GM12878 (cell line): ENCODE results near the gene DOHH. TPM values are rescaled to one million over a fixed set of nuclear protein-coding genes. Genes with fewer than 3 reads are reported as not detected.

ENCODE experiments used
- ATAC-seq: fragments of 200-7000 bp; cut with Tn5 transposase; 3 replicates; pipeline ENCODE4 v1.9.1; 2020; ENCODE audit warnings: mild to moderate bottlenecking, moderate library complexity
- BruUV-seq: library from RNA; stranded (reverse); fragments of 400-500 nt; replicated peaks from 2 replicates; lab custom pipeline; 2021; lab: Mats Ljungman, UMichigan
- CTCF ChIA-PET: fragments of 300-600 bp; sonication (Branson Sonifier 250); formaldehyde crosslinking; extraction: SDS; loops from one replicate; lab custom pipeline; 2021; ENCODE audit warnings: inconsistent platforms; lab: Yijun Ruan, JAX
- POLR2A ChIA-PET: fragments of 350-600 bp; formaldehyde crosslinking; extraction: SDS; loops from one replicate; lab custom pipeline; 2021; ENCODE audit warnings: inconsistent platforms; lab: Charles Lee
- RAD21 ChIA-PET: fragments of 300-600 bp; sonication (Branson Sonifier 250); formaldehyde crosslinking; loops from one replicate; lab custom pipeline; 2023; ENCODE audit warnings: antibody characterized with exemption; ENCODE audit not compliant: unreplicated experiment; lab: Charles Lee
- SMC1A ChIA-PET: fragments of 300-600 bp; sonication (Branson Sonifier 250); formaldehyde crosslinking; loops from one replicate; lab custom pipeline; 2023; ENCODE audit not compliant: unreplicated experiment, uncharacterized antibody; lab: Charles Lee
- DNase-seq: peaks from one replicate; pipeline ENCODE4 v3.0.0-alpha.2; 2011; ENCODE audit warnings: low read depth, low spot score
- FAIRE-seq: peaks from 3 replicates; lab custom pipeline; 2011; peaks lifted over from hg19 to GRCh38; lab: Jason Lieb, UNC
- H2AFZ ChIP-seq: 2 replicates; pipeline ENCODE4 v1.6.0; 2011; ENCODE audit warnings: low read depth, low read length, control low read depth; ENCODE audit not compliant: control insufficient read depth
- H3K27ac ChIP-seq: 2 replicates; pipeline ENCODE4 v1.5.1; 2011; ENCODE audit warnings: control low read depth; ENCODE audit not compliant: control insufficient read depth, insufficient read depth
- H3K27me3 ChIP-seq, 2 experiments: replicated peaks in 1 of 2; 2 replicates each; pipeline versions ENCODE4 v1.6.0 to v1.6.1; 2011; ENCODE audit warnings: low read length in 1 of 2; ENCODE audit not compliant: control insufficient read depth in 2 of 2, insufficient read depth in 2 of 2
- H3K36me3 ChIP-seq, 2 experiments: 2 replicates each; pipeline ENCODE4 v1.5.1; 2011; ENCODE audit warnings: low read length in 1 of 2; ENCODE audit not compliant: control insufficient read depth in 2 of 2, insufficient read depth in 2 of 2
- H3K4me1 ChIP-seq: 2 replicates; pipeline ENCODE4 v1.6.1; 2011; ENCODE audit warnings: mild to moderate bottlenecking, low read length, moderate library complexity, mixed read lengths; ENCODE audit not compliant: control insufficient read depth, insufficient read depth
- H3K4me2 ChIP-seq: 2 replicates; pipeline ENCODE4 v1.6.0; 2011; ENCODE audit warnings: control low read depth; ENCODE audit not compliant: control insufficient read depth, insufficient read depth
- H3K4me3 ChIP-seq: fragments of 200-600 bp; sonication (generic); 2 replicates; pipeline ENCODE4 v1.5.1; 2016
- H3K79me2 ChIP-seq: 2 replicates; pipeline ENCODE4 v1.6.0; 2011; ENCODE audit warnings: low read length; ENCODE audit not compliant: control insufficient read depth, insufficient read depth
- H3K9ac ChIP-seq: 2 replicates; pipeline ENCODE4 v1.8.0; 2011; ENCODE audit warnings: low read length, control low read depth, mixed read lengths; ENCODE audit not compliant: control insufficient read depth, insufficient read depth
- H3K9me3 ChIP-seq: replicated peaks from 3 replicates; pipeline ENCODE4 v1.5.1; 2011; ENCODE audit warnings: mild to moderate bottlenecking, low read length; ENCODE audit not compliant: control insufficient read depth, insufficient read depth
- H4K20me1 ChIP-seq: 2 replicates; pipeline ENCODE4 v1.6.0; 2011; ENCODE audit not compliant: control insufficient read depth, insufficient read depth
- EZH2 ChIP-seq: IDR thresholded peaks from 2 replicates; pipeline ENCODE4 v1.6.1; 2012; ENCODE audit warnings: low read depth, mild to moderate bottlenecking, control low read depth, inconsistent platforms, low read length, borderline replicate concordance; ENCODE audit not compliant: control insufficient read depth
- FOS ChIP-seq: IDR thresholded peaks from 3 replicates; pipeline ENCODE4 v1.6.1; 2011; ENCODE audit warnings: borderline replicate concordance; ENCODE audit not compliant: insufficient read length; ENCODE audit errors: extremely low read depth
- GABPA ChIP-seq: IDR thresholded peaks from 2 replicates; pipeline ENCODE4 v1.6.1; 2014; ENCODE audit warnings: antibody characterized with exemption, low read depth, mild to moderate bottlenecking, inconsistent platforms
- IKZF1 ChIP-seq: fragments of 450-650 bp; conservative IDR thresholded peaks from 2 replicates; pipeline ENCODE4 v1.6.1; 2017; ENCODE audit warnings: antibody characterized with exemption, mild to moderate bottlenecking
- JUNB ChIP-seq: IDR thresholded peaks from 2 replicates; pipeline ENCODE4 v1.6.1; 2016; ENCODE audit warnings: antibody characterized with exemption, mild to moderate bottlenecking
- POLR2A ChIP-seq: IDR thresholded peaks from 2 replicates; pipeline ENCODE4 v1.6.1; 2011; ENCODE audit warnings: low read depth, mild to moderate bottlenecking, low read length
- SMAD5 ChIP-seq: IDR thresholded peaks from 2 replicates; pipeline ENCODE4 v1.6.1; 2016; ENCODE audit warnings: antibody characterized with exemption, low read depth
- WGBS: methylation state at CpG from one replicate; pipeline ENCODE4 v1.1.6; 2016; ENCODE audit warnings: low lambda C conversion rate; ENCODE audit not compliant: insufficient replicate concordance, insufficient coverage; ENCODE audit errors: missing lambda C conversion rate; 5-methylcytosine and 5-hydroxymethylcytosine counted together
- in situ Hi-C: fragments of 300-500 bp; cut with MboI; formaldehyde crosslinking; loops from 9 replicates; pipeline ENCODE4 v1.14.3; 2018; ENCODE audit warnings: mixed read lengths
- intact Hi-C: fragments of 100-400 bp; cut with micrococcal nuclease; formaldehyde crosslinking; loops from one replicate; pipeline ENCODE4 v1.14.2; 2022; ENCODE audit not compliant: unreplicated experiment
- polyA plus RNA-seq, 11 experiments: library from polyadenylated mRNA; depleted of rRNA in 4 of 11; unstranded in 6 of 11; stranded (reverse) in 5 of 11; fragments of >200 nt; fragmentation: Nextera tagmentation in 4 of 11; fragmentation: Illumina TruSeq in 1 of 11; extraction: Ambion mirVana in 4 of 11; extraction: Trizol in 1 of 11; gene quantifications; 1 replicate in 1 of 11; 2 replicates in 10 of 11; pipeline versions ENCODE4 v1.2.1 to v1.2.3, GENCODE V29; 2011 to 2016; ENCODE audit warnings: inconsistent platforms in 2 of 11, missing spikeins in 2 of 11, low read depth in 1 of 11
- total RNA-seq, 4 experiments: library from RNA; depleted of rRNA in 3 of 4; stranded (reverse); fragments of >200 nt in 3 of 4; fragmentation: Illumina TruSeq in 1 of 4; extraction: Trizol in 1 of 4; gene quantifications; 2 replicates each; pipeline versions ENCODE4 v1.2.1 to v1.2.3, GENCODE V29; 2013 to 2021
- TF ChIP-seq, protein P1 (sequence below): fragments of 450-650 bp; IDR thresholded peaks from 2 replicates; pipeline ENCODE4 v1.6.1; 2017; ENCODE audit warnings: mild to moderate bottlenecking
- TF ChIP-seq, protein P2 (sequence below): IDR thresholded peaks from 2 replicates; pipeline ENCODE4 v1.6.1; 2011; ENCODE audit warnings: low read depth, mild to moderate bottlenecking, low read length, moderate library complexity, borderline replicate concordance; ENCODE audit errors: extremely low read depth

DOHH gene
- total and polyA plus RNA-seq, 10 of the 15 experiments (the other 5 are each of a cell fraction or from before 2014, with no cell fraction given) = 0.11 to 28.6 (median 11.7) TPM

DNA sequence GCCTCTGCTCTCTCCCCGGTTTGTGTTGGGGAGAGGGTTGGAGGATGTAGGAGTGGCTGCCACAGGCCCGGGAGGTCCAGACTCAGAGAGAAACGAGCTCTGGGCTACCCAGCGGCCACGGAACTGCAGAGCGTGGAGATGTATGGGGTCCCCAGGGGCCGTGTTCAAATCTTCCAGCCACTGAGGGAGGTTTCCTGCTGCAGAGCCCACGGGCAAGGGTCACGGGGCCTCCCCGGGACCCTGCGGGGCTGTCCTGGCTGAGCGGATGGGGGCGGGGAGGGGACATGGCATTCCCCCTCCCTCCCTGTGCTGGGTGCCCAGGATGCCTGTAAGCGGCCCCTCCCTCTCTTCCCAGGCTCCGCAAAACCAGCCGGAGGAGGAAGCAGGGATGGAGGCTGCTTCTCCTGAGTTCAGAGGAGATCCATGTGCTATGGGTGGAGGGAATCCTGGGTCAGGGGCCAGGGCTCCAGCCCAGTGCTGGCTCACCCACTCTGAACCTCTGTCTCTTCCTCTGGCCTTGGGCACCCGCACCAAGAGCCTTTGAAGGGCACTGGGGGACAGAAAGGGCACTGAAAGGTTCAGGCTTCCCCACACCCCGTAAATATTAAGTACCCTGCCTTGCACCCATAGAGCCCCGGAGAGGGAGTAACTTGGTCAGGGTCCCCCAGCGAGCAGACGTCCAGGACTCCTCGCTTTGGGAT lies 42.8 kb downstream of the DOHH start (continued):
- TF ChIP-seq, protein P1, sequence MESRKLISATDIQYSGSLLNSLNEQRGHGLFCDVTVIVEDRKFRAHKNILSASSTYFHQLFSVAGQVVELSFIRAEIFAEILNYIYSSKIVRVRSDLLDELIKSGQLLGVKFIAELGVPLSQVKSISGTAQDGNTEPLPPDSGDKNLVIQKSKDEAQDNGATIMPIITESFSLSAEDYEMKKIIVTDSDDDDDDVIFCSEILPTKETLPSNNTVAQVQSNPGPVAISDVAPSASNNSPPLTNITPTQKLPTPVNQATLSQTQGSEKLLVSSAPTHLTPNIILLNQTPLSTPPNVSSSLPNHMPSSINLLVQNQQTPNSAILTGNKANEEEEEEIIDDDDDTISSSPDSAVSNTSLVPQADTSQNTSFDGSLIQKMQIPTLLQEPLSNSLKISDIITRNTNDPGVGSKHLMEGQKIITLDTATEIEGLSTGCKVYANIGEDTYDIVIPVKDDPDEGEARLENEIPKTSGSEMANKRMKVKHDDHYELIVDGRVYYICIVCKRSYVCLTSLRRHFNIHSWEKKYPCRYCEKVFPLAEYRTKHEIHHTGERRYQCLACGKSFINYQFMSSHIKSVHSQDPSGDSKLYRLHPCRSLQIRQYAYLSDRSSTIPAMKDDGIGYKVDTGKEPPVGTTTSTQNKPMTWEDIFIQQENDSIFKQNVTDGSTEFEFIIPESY = no peak
- no peak for TF ChIP-seq SMAD5
- TF ChIP-seq, all 136 proteins: peak for 0

DNA sequence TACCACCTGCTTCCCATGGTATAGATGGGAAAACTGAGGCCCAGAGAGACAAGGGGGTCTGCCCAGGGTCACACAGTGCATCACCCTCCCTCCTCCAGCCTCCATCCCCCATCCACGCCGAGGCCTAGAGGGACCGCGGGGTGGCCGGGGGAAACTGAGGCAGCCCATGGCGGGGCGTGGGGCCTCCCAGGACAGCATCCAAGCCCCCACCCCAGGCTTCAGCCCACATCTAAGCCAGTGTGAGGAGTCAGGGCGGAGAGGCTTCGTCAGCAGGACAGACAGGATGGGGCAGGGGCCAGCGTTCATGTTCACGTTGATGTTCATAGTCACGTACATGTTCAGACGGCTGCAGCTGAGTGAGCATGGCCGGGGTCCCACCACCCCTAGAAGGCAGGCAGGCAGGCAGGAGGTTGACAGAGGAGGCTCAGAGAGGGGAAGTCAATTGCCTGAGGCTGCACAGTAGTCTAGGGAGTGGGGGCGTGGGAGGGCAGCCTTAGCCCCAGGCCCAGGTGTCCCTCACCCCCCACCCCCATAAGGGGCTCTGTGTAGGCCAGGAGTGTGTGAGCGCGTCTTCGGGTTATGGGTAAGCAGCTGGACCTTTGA lies 43.4 kb downstream of the DOHH start:
- no peaks in the 10 kb centered on the region for H3K9me3 ChIP-seq
- no peaks in the 10 kb centered on the region for H4K20me1 ChIP-seq
- H2AFZ ChIP-seq = no peak overlapping the region
- no peak overlapping the region for H3K4me3 ChIP-seq
- no peaks in the 10 kb centered on the region for H3K79me2 ChIP-seq
- no peak overlapping the region for H3K4me2 ChIP-seq
- SMC1A ChIA-PET = no interaction called here
- H3K27me3 ChIP-seq = no peaks in the 10 kb centered on the region
- intact Hi-C loops (no loop called here), in situ Hi-C loops (no loop called here)
- CTCF ChIA-PET = no interaction called here
- no peak for DNase-seq
- RAD21 ChIA-PET = no interaction called here
- H3K4me1 ChIP-seq = no peaks in the 10 kb centered on the region
- no peak for ATAC-seq
- H3K27ac ChIP-seq = no peak overlapping the region
- 60% methylated on average over 18 of the region's 18 CpGs for WGBS
- peaks cover 12 to 29% of the 10 kb centered on the region in 2 experiments; a peak in 3 of 4 replicates for H3K36me3 ChIP-seq
- POLR2A ChIA-PET = no interaction called here
- no peak for TF ChIP-seq GABPA
- TF ChIP-seq, protein P2, sequence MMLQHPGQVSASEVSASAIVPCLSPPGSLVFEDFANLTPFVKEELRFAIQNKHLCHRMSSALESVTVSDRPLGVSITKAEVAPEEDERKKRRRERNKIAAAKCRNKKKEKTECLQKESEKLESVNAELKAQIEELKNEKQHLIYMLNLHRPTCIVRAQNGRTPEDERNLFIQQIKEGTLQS = no peak
- no peak for TF ChIP-seq IKZF1
- TF ChIP-seq FOS = no peak
- TF ChIP-seq JUNB = no peak
- no peak for TF ChIP-seq POLR2A
- no peak for TF ChIP-seq EZH2
- FAIRE-seq = no peak
- no peak overlapping the region for H3K9ac ChIP-seq
- BruUV-seq = no TSS peak
